Measurements from ENCODE around the gene DLK1. TPM values are rescaled to one million over a fixed set of nuclear protein-coding genes. Genes with fewer than 3 reads are reported as not detected.

DLK1 gene
- polyA plus RNA-seq, 1 of the 3 experiments (the other 2 are of a cell fraction) = 1.7 TPM

GRCh38 chr14:100684154-100684553, 42.5 kb upstream of the DLK1 start (continued):
- TF ChIP-seq, protein P1, sequence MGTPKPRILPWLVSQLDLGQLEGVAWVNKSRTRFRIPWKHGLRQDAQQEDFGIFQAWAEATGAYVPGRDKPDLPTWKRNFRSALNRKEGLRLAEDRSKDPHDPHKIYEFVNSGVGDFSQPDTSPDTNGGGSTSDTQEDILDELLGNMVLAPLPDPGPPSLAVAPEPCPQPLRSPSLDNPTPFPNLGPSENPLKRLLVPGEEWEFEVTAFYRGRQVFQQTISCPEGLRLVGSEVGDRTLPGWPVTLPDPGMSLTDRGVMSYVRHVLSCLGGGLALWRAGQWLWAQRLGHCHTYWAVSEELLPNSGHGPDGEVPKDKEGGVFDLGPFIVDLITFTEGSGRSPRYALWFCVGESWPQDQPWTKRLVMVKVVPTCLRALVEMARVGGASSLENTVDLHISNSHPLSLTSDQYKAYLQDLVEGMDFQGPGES (IDR thresholded peaks at IDR 0.05; ENCODE audit: low read depth, low read length) = no peak
- TF ChIP-seq CHD2 (IDR thresholded peaks at IDR 0.05; ENCODE audit: low read length, partially characterized antibody) (no peak), GABPA (IDR thresholded peaks at IDR 0.05; ENCODE audit: low read depth) (no peak), TEAD4 (IDR thresholded peaks at IDR 0.05; ENCODE audit: borderline replicate concordance, insufficient read depth) (no peak), RAD21 (IDR thresholded peaks at IDR 0.05; ENCODE audit: low read length) (no peak)

GRCh38 chr14:100684961-100685360, 41.7 kb upstream of the DLK1 start:
- H3K9ac ChIP-seq = no peak overlapping the region
- CTCF ChIA-PET = interaction anchor here (0.6 to 0.8 kb wide), 5 partner anchors 10 to 301 kb away, joined by 3 to 4 read pairs (median 3); no protein-coding TSS in a partner anchor
- no peak overlapping the region for H3K4me3 ChIP-seq (ENCODE audit: low read depth in 2 of 2, low read length in 1 of 2)
- no peaks in the 10 kb centered on the region for H4K20me1 ChIP-seq (ENCODE audit: insufficient read depth)
- peaks cover 14 to 64% of the 10 kb centered on the region in 2 experiments for H3K4me1 ChIP-seq (ENCODE audit: control insufficient read depth in 1 of 2, insufficient read depth in 2 of 2, low read depth in 1 of 2, low read length in 1 of 2)
- 94% methylated on average over 6 of the region's 6 CpGs for WGBS (ENCODE audit: low lambda C conversion rate)
- TF ChIP-seq EZH2phosphoT487 (IDR thresholded peaks at IDR 0.05; ENCODE audit: borderline replicate concordance, low read depth) = no peak
- TF ChIP-seq FOSL2 (IDR thresholded peaks at IDR 0.05; ENCODE audit: borderline replicate concordance, low read depth) = no peak
- POLR2A ChIA-PET = interaction anchor here (0.6 to 1.9 kb wide), 4 partner anchors 12 to 215 kb away, joined by 3 to 9 read pairs (median 4); no protein-coding TSS in a partner anchor
- no peak overlapping the region for H2AFZ ChIP-seq (ENCODE audit: low read depth)
- no peak for DNase-seq
- no peaks in the 10 kb centered on the region for H3K9me2 ChIP-seq
- H3K9me3 ChIP-seq = no peaks in the 10 kb centered on the region
- no peaks in the 10 kb centered on the region for H3K36me3 ChIP-seq (replicated peaks in 1 of 2; ENCODE audit: control insufficient read depth in 1 of 2, insufficient read depth in 2 of 2, low read length in 1 of 2)
- no peaks in the 10 kb centered on the region for H3K27me3 ChIP-seq (ENCODE audit: insufficient read depth)
- no peak overlapping the region for H3K4me2 ChIP-seq
- H3K27ac ChIP-seq (ENCODE audit: low read depth in 2 of 2, low read length in 1 of 2) = peak overlapping the region in 1 of 2 experiments; percentile 96; a peak in 2 of 4 replicates
- H3F3A ChIP-seq (replicated peaks; ENCODE audit: insufficient read depth) = peaks cover 4% of the 10 kb centered on the region
- H3K79me2 ChIP-seq (ENCODE audit: insufficient read depth) = no peaks in the 10 kb centered on the region

DNA sequence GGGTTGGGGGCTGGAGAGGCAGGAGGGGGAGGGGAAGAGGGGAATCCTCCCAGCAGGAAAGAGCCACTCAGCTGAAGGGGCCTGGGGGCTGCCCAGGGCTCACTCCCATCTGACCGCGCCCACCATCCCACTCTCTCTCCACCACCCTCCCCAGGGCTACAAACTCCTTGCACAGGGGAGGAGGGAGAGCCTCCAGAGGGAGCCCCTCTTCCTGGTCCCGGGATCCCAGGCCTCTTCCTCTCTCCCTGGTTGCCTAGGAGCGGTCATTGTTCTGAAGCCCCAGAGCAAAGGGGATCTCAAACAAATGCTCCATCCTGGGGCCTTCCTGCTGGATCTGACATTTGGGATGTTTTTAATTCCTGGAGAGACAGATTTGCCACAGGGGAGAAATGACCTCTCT, 39.8 kb upstream of the DLK1 start:
- Histone ChIP-seq H3K27me3 (ENCODE audit: insufficient read depth) (no peaks in the 10 kb centered on the region), H3F3A (replicated peaks; ENCODE audit: insufficient read depth) (peaks cover 11% of the 10 kb centered on the region), H3K9me3 (no peaks in the 10 kb centered on the region), H3K9me2 (no peaks in the 10 kb centered on the region), H3K36me3 (replicated peaks in 1 of 2; ENCODE audit: control insufficient read depth in 1 of 2, insufficient read depth in 2 of 2, low read length in 1 of 2) (no peaks in the 10 kb centered on the region), H3K4me1 (ENCODE audit: control insufficient read depth in 1 of 2, insufficient read depth in 2 of 2, low read depth in 1 of 2, low read length in 1 of 2) (peaks cover 27 to 66% of the 10 kb centered on the region in 2 experiments), H3K4me3 (ENCODE audit: low read depth in 2 of 2, low read length in 1 of 2) (no peak overlapping the region), H2AFZ (ENCODE audit: low read depth) (no peak overlapping the region), H3K79me2 (ENCODE audit: insufficient read depth) (no peaks in the 10 kb centered on the region), H3K9ac (no peak overlapping the region), H3K27ac (ENCODE audit: low read depth in 2 of 2, low read length in 1 of 2) (peak overlapping the region in 1 of 2 experiments; percentile 13; a peak in 1 of 4 replicates), H4K20me1 (ENCODE audit: insufficient read depth) (no peaks in the 10 kb centered on the region), H3K4me2 (no peak overlapping the region)
- DNase-seq = no peak
- CTCF ChIA-PET = no interaction called here
- TF ChIP-seq RCOR1 (IDR thresholded peaks at IDR 0.05; ENCODE audit: low read length) = no peak
- POLR2A ChIA-PET = no interaction called here
- 97% methylated on average over 4 of the region's 4 CpGs for WGBS (ENCODE audit: low lambda C conversion rate)

- CTCF ChIA-PET = interaction anchor here (1.2 kb wide), 1 partner anchor 34 kb away, joined by 4 read pairs; no protein-coding TSS in a partner anchor
- Histone ChIP-seq H3K27ac (ENCODE audit: low read depth in 2 of 2, low read length in 1 of 2) (peak overlapping the region in 1 of 2 experiments; percentile 13; a peak in 1 of 4 replicates), H4K20me1 (ENCODE audit: insufficient read depth) (no peaks in the 10 kb centered on the region), H3K27me3 (ENCODE audit: insufficient read depth) (no peaks in the 10 kb centered on the region), H2AFZ (ENCODE audit: low read depth) (no peak overlapping the region), H3K4me3 (ENCODE audit: low read depth in 2 of 2, low read length in 1 of 2) (no peak overlapping the region), H3K4me2 (no peak overlapping the region), H3K4me1 (ENCODE audit: control insufficient read depth in 1 of 2, insufficient read depth in 2 of 2, low read depth in 1 of 2, low read length in 1 of 2) (peaks cover 33 to 66% of the 10 kb centered on the region in 2 experiments), H3F3A (replicated peaks; ENCODE audit: insufficient read depth) (peaks cover 16% of the 10 kb centered on the region), H3K36me3 (replicated peaks in 1 of 2; ENCODE audit: control insufficient read depth in 1 of 2, insufficient read depth in 2 of 2, low read length in 1 of 2) (no peaks in the 10 kb centered on the region), H3K9ac (no peak overlapping the region), H3K9me3 (no peaks in the 10 kb centered on the region), H3K79me2 (ENCODE audit: insufficient read depth) (no peaks in the 10 kb centered on the region), H3K9me2 (no peaks in the 10 kb centered on the region)
- TF ChIP-seq NFIC (IDR thresholded peaks at IDR 0.05; ENCODE audit: borderline replicate concordance) (no peak), EZH2phosphoT487 (IDR thresholded peaks at IDR 0.05; ENCODE audit: borderline replicate concordance, low read depth) (no peak), MEF2A (IDR thresholded peaks at IDR 0.05; ENCODE audit: borderline replicate concordance, low read depth) (no peak), RFX5 (IDR thresholded peaks at IDR 0.05; ENCODE audit: low read length) (no peak), CHD2 (IDR thresholded peaks at IDR 0.05; ENCODE audit: low read length, partially characterized antibody) (no peak), FOXJ3 (CRISPR knock-in tag; IDR thresholded peaks at IDR 0.05) (no peak), RAD21 (IDR thresholded peaks at IDR 0.05; ENCODE audit: low read length) (no peak), TAF1 (IDR thresholded peaks at IDR 0.05; ENCODE audit: borderline replicate concordance, low read depth, low read length) (no peak)
- no peak for DNase-seq
- POLR2A ChIA-PET = interaction anchor here (1.1 kb wide), 1 partner anchor 14 kb away, joined by 3 read pairs; no protein-coding TSS in a partner anchor
- 98% methylated on average over 6 of the region's 12 CpGs for WGBS (ENCODE audit: low lambda C conversion rate)
Observed at GRCh38 chr14:100687386-100687785, 39.3 kb upstream of the DLK1 start.

Data from SK-N-SH (cell line).